Mesenchymal stem cell (in vitro differentiated cells and primary cell): ENCODE measurements around the gene CLGN.
A peak's percentile ranks its signal among the peaks of the same experiment; 100 is the strongest.

ENCODE experiments used
- DNase-seq: peaks from one replicate; pipeline ENCODE4 v3.0.0-alpha.2; 2013
- H2AFZ ChIP-seq: one replicate; pipeline ENCODE4 v1.6.1; 2013; ENCODE audit warnings: low read depth, mild to moderate bottlenecking, control low read depth, inconsistent platforms, low read length, moderate library complexity
- H2AK5ac ChIP-seq: 2 replicates; pipeline ENCODE4 v1.6.1; 2013; ENCODE audit warnings: low read length, moderate library complexity, mild to moderate bottlenecking, inconsistent platforms; ENCODE audit not compliant: severe bottlenecking
- H2BK120ac ChIP-seq: one replicate; pipeline ENCODE4 v1.6.1; 2013; ENCODE audit warnings: low read depth, mild to moderate bottlenecking, inconsistent platforms, low read length, moderate library complexity
- H2BK12ac ChIP-seq, 2 experiments: one replicate each; pipeline ENCODE4 v1.6.1; 2013; ENCODE audit warnings: inconsistent platforms in 2 of 2, low read length in 2 of 2, mild to moderate bottlenecking in 2 of 2, moderate library complexity in 2 of 2, control low read depth in 1 of 2
- H2BK15ac ChIP-seq: one replicate; pipeline ENCODE4 v1.6.1; 2013; ENCODE audit warnings: mild to moderate bottlenecking, low read depth, inconsistent platforms; ENCODE audit not compliant: poor library complexity, severe bottlenecking
- H2BK5ac ChIP-seq: 2 replicates; pipeline ENCODE4 v1.6.1; 2013; ENCODE audit warnings: low read depth, mild to moderate bottlenecking, low read length, control low read depth, inconsistent platforms; ENCODE audit not compliant: poor library complexity, severe bottlenecking
- H3K14ac ChIP-seq, 2 experiments: one replicate each; pipeline ENCODE4 v1.6.1; 2013; ENCODE audit warnings: inconsistent platforms in 2 of 2, low read length in 2 of 2, control low read depth in 1 of 2, mild to moderate bottlenecking in 1 of 2, moderate library complexity in 1 of 2
- H3K18ac ChIP-seq, 2 experiments: one replicate each; pipeline ENCODE4 v1.6.1; 2013; ENCODE audit warnings: inconsistent platforms in 2 of 2, low read length in 2 of 2, control low read depth in 1 of 2, low read depth in 1 of 2, mild to moderate bottlenecking in 1 of 2
- H3K23ac ChIP-seq, 2 experiments: one replicate each; pipeline ENCODE4 v1.6.1; 2013; ENCODE audit warnings: inconsistent platforms in 2 of 2, low read length in 2 of 2, mild to moderate bottlenecking in 2 of 2, moderate library complexity in 2 of 2, control low read depth in 1 of 2
- H3K27ac ChIP-seq: 2 replicates; pipeline ENCODE4 v1.5.1; 2013; ENCODE audit warnings: mild to moderate bottlenecking, moderate library complexity, low read length, control low read depth, inconsistent platforms; ENCODE audit not compliant: poor library complexity, severe bottlenecking
- H3K27me3 ChIP-seq, 2 experiments: 2 replicates each; pipeline versions ENCODE4 v1.6.1 to v1.7.0; 2013; ENCODE audit warnings: low read length in 2 of 2, mild to moderate bottlenecking in 2 of 2, moderate library complexity in 2 of 2, control low read depth in 1 of 2, inconsistent platforms in 1 of 2; ENCODE audit not compliant: control insufficient read depth in 1 of 2, insufficient read depth in 1 of 2
- H3K36me3 ChIP-seq, 2 experiments: 2 replicates each; pipeline versions ENCODE4 v1.6.1 to v1.7.0; 2013; ENCODE audit warnings: low read length in 2 of 2, control low read depth in 1 of 2, inconsistent platforms in 1 of 2, low read depth in 1 of 2, mild to moderate bottlenecking in 1 of 2; ENCODE audit not compliant: insufficient read depth in 2 of 2, control insufficient read depth in 1 of 2
- H3K4ac ChIP-seq, 2 experiments: one replicate each; pipeline ENCODE4 v1.6.1; 2013; ENCODE audit warnings: inconsistent platforms in 2 of 2, low read length in 2 of 2, mild to moderate bottlenecking in 2 of 2, moderate library complexity in 2 of 2, control low read depth in 1 of 2, low read depth in 1 of 2
- H3K4me1 ChIP-seq: 2 replicates; pipeline ENCODE4 v1.6.1; 2013; ENCODE audit warnings: low read depth, low read length, control low read depth; ENCODE audit not compliant: control insufficient read depth, insufficient read depth
- H3K4me2 ChIP-seq: 2 replicates; pipeline ENCODE4 v1.6.1; 2013; ENCODE audit warnings: low read length, mild to moderate bottlenecking, inconsistent platforms; ENCODE audit not compliant: poor library complexity, severe bottlenecking
- H3K4me3 ChIP-seq, 2 experiments: 2 replicates each; pipeline versions ENCODE4 v1.5.1 to v1.7.0; 2013; ENCODE audit warnings: low read length in 2 of 2, mild to moderate bottlenecking in 2 of 2, control low read depth in 1 of 2, low read depth in 1 of 2; ENCODE audit not compliant: insufficient read depth in 1 of 2
- H3K79me1 ChIP-seq: replicated peaks from 2 replicates; pipeline ENCODE4 v1.6.1; 2013; ENCODE audit warnings: mild to moderate bottlenecking, control low read depth, low read length, inconsistent platforms; ENCODE audit not compliant: poor library complexity, severe bottlenecking
- H3K9ac ChIP-seq: 2 replicates; pipeline ENCODE4 v1.7.0; 2013; ENCODE audit warnings: mild to moderate bottlenecking, low read length, moderate library complexity
- H3K9me3 ChIP-seq: 2 replicates; pipeline ENCODE4 v1.7.0; 2013; ENCODE audit warnings: mild to moderate bottlenecking, low read length; ENCODE audit not compliant: control insufficient read depth
- H4K8ac ChIP-seq: one replicate; pipeline ENCODE4 v1.6.1; 2013; ENCODE audit warnings: inconsistent platforms, mild to moderate bottlenecking, low read length, moderate library complexity
- H4K91ac ChIP-seq: one replicate; pipeline ENCODE4 v1.6.1; 2013; ENCODE audit warnings: mild to moderate bottlenecking, low read length, inconsistent platforms
- WGBS: methylation state at CpG from one replicate; pipeline ENCODE4 v1.1.7; 2013; ENCODE audit warnings: mixed read lengths; 5-methylcytosine and 5-hydroxymethylcytosine counted together

The CLGN gene

DNA sequence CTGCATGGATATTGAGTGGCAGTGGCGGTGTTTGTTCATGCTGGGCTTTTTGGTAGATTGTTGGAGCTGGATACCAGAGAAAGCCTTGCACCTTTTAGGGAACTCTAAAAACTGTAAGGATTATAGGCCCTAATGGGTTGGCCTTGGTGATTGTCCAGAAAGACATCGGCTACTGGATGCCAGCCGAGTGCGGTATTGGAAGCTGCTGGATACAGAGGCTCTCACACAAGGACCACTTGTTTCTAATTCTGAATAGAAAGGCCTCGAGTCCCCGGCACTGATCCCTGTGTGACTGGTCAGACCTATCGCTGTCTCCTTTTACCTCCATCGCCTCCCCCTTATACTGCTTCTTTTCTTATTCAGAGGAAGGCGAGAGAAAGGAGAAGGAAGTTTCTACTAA lies 81.3 kb downstream of the CLGN start:
- Histone ChIP-seq H3K9ac (no peak overlapping the region), H2AK5ac (no peak overlapping the region), H3K4me1 (peaks cover 2% of the 10 kb centered on the region), H3K36me3 (no peaks in the 10 kb centered on the region), H4K8ac (no peak overlapping the region), H3K27me3 (peaks cover 0 to 11% of the 10 kb centered on the region in 2 experiments), H3K18ac (no peak overlapping the region), H2AFZ (no peak overlapping the region), H2BK12ac (no peak overlapping the region), H4K91ac (no peak overlapping the region), H2BK15ac (no peak overlapping the region), H3K4me3 (no peak overlapping the region), H3K9me3 (no peaks in the 10 kb centered on the region), H2BK120ac (no peak overlapping the region), H3K14ac (no peak overlapping the region), H2BK5ac (no peak overlapping the region), H3K4ac (no peak overlapping the region), H3K79me1 (no peaks in the 10 kb centered on the region), H3K27ac (no peak overlapping the region), H3K23ac (no peak overlapping the region), H3K4me2 (no peak overlapping the region)
- no peak for DNase-seq
- 99% methylated on average over 4 of the region's 9 CpGs for WGBS

DNA sequence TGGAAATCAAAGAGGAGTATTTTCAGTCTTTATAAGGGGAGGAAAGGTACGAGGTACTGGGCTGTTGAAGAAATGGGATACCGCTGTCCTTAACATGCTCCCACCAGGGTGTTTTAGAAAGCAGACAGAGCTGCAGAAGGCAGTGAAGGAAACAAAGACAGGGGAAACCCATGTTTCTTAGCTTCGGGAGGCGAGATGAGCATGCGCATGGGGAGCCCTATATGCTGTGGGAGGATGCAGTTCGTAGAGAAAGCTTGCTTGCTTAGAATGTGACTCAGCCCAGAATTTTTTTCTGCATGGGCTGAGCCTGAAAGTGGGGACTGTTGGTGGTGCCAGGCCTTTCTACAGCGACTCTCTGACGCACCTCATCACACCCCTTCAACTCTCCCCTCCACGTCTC lies 82.8 kb downstream of the CLGN start:
- Histone ChIP-seq H3K9me3 (no peaks in the 10 kb centered on the region), H3K14ac (no peak overlapping the region), H3K18ac (no peak overlapping the region), H3K4me3 (no peak overlapping the region), H2AFZ (no peak overlapping the region), H3K23ac (no peak overlapping the region), H4K91ac (no peak overlapping the region), H3K9ac (no peak overlapping the region), H2BK120ac (no peak overlapping the region), H3K27ac (no peak overlapping the region), H2BK5ac (no peak overlapping the region), H3K27me3 (peaks cover 0 to 11% of the 10 kb centered on the region in 2 experiments), H3K79me1 (no peaks in the 10 kb centered on the region), H2BK12ac (no peak overlapping the region), H4K8ac (no peak overlapping the region), H3K4ac (no peak overlapping the region), H3K4me1 (peaks cover 2% of the 10 kb centered on the region), H2BK15ac (no peak overlapping the region), H3K36me3 (no peaks in the 10 kb centered on the region), H2AK5ac (peak overlapping the region; percentile 58), H3K4me2 (no peak overlapping the region)
- 72% methylated on average over 5 of the region's 9 CpGs for WGBS
- DNase-seq: no peak

DNA sequence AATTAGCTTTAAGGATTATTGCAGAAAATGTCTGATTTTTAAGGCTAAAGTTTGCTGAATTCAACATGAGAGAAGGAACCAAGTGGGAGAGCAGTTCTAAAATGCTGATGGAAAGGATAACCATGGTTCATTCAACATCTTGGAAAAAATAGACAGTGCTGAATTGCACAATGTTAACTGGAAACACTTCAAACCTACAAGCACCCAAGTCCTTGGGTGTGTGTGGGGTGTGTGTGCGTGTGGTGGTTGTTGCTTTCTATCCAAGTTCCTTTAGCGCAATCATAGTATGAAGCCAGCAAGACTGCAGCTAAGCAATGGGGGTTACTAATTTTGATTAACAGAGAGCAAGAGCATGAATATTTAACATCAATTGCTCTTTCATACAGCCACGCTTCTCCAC lies 83.3 kb downstream of the CLGN start:
- Histone ChIP-seq H3K79me1 (no peaks in the 10 kb centered on the region), H3K27me3 (peaks cover 0 to 6% of the 10 kb centered on the region in 2 experiments), H3K4me1 (peaks cover 2% of the 10 kb centered on the region), H4K8ac (no peak overlapping the region), H3K14ac (no peak overlapping the region), H3K9ac (no peak overlapping the region), H2BK15ac (no peak overlapping the region), H2BK5ac (no peak overlapping the region), H3K4me2 (no peak overlapping the region), H2BK12ac (no peak overlapping the region), H3K9me3 (no peaks in the 10 kb centered on the region), H2AK5ac (no peak overlapping the region), H2BK120ac (no peak overlapping the region), H3K18ac (no peak overlapping the region), H3K23ac (no peak overlapping the region), H3K36me3 (no peaks in the 10 kb centered on the region), H3K4ac (no peak overlapping the region), H2AFZ (no peak overlapping the region), H3K4me3 (no peak overlapping the region), H3K27ac (no peak overlapping the region), H4K91ac (no peak overlapping the region)
- DNase-seq: no peak
- WGBS: 100% methylated on average over 1 of the region's 3 CpGs

DNA sequence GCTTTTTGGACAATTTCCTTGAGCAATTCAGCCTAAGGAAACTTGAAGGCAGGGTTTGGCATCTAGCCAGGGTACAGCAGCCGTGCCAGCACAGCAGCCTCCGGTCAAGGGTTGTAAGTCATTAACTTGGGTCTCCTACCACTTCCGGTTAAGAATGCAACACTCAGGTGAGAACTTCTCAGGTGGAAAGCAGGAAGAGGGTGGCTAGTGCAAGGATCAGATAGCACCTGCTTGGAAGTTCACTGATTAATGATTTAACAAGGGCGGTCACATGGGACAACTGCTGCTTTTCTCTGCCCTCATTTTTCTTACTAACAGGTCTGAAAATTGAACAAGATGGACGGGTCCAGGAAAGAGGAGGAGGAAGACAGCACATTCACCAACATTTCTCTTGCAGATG lies 84.1 kb downstream of the CLGN start:
- no peak overlapping the region for H4K91ac ChIP-seq
- peaks cover 2% of the 10 kb centered on the region for H3K4me1 ChIP-seq
- H3K4me3 ChIP-seq: no peak overlapping the region
- no peak overlapping the region for H2BK12ac ChIP-seq
- no peaks in the 10 kb centered on the region for H3K27me3 ChIP-seq
- no peak overlapping the region for H3K14ac ChIP-seq
- no peaks in the 10 kb centered on the region for H3K36me3 ChIP-seq
- no peak overlapping the region for H2BK120ac ChIP-seq
- H2BK5ac ChIP-seq: no peak overlapping the region
- H2AK5ac ChIP-seq: no peak overlapping the region
- 71% methylated on average over 3 of the region's 5 CpGs for WGBS
- H3K4ac ChIP-seq: no peak overlapping the region
- no peak overlapping the region for H2AFZ ChIP-seq
- H3K4me2 ChIP-seq: peak overlapping the region; percentile 63
- DNase-seq: no peak
- H3K18ac ChIP-seq: no peak overlapping the region
- H3K9me3 ChIP-seq: no peaks in the 10 kb centered on the region
- no peaks in the 10 kb centered on the region for H3K79me1 ChIP-seq
- peak overlapping the region; percentile 47 for H3K27ac ChIP-seq
- no peak overlapping the region for H2BK15ac ChIP-seq
- no peak overlapping the region for H3K23ac ChIP-seq
- no peak overlapping the region for H3K9ac ChIP-seq
- no peak overlapping the region for H4K8ac ChIP-seq
